Dermis microvascular lymphatic vessel endothelial cell (primary cell): ENCODE data around the gene CENPI. TPM values are rescaled to one million over a fixed set of nuclear protein-coding genes. Genes with fewer than 3 reads are reported as not detected.

ENCODE experiments used
- total RNA-seq: library from RNA; depleted of rRNA; stranded (reverse); fragments of >200 nt; gene quantifications from 2 replicates; pipeline ENCODE4 v1.2.1, GENCODE V29; 2014

The CENPI gene
- total RNA-seq, 1 donor from 2014 or later, result 18.0 TPM

Other genes starting within 250 kb of the CENPI start
- gene NOX1, start 223.8 kb upstream of the CENPI start, total RNA-seq, result not detected in 2 replicates
- under 0.01 TPM in 1 of 2 replicates, not detected in the other for gene XKRX, start 169.3 kb upstream of the CENPI start, total RNA-seq
- gene ARL13A, start 128.5 kb upstream of the CENPI start, total RNA-seq, result not detected in 2 replicates
- gene TRMT2B, start 46.1 kb upstream of the CENPI start, total RNA-seq, result 14.5 and 17.1 TPM in 2 replicates
- 1.9 TPM in 2 replicates for gene TMEM35A, start 19.3 kb upstream of the CENPI start, total RNA-seq
- under 0.01 and 0.13 TPM in 2 replicates for gene DRP2, start 121.6 kb downstream of the CENPI start, total RNA-seq
- gene TAF7L, start 193.1 kb downstream of the CENPI start, total RNA-seq, result 0.13 TPM in 1 of 2 replicates, not detected in the other